ENCODE measurements around the gene ST6GALNAC5. TPM values are rescaled to one million over a fixed set of nuclear protein-coding genes. Genes with fewer than 3 reads are reported as not detected.

The ST6GALNAC5 gene
- total and polyA plus RNA-seq, 2 of the 13 experiments (the other 11 are each of a cell fraction or from before 2014, with no cell fraction given) = not detected

GRCh38 chr1:77089756-77090155 lies 222.5 kb downstream of the ST6GALNAC5 start (continued):
- TF ChIP-seq, protein P1, sequence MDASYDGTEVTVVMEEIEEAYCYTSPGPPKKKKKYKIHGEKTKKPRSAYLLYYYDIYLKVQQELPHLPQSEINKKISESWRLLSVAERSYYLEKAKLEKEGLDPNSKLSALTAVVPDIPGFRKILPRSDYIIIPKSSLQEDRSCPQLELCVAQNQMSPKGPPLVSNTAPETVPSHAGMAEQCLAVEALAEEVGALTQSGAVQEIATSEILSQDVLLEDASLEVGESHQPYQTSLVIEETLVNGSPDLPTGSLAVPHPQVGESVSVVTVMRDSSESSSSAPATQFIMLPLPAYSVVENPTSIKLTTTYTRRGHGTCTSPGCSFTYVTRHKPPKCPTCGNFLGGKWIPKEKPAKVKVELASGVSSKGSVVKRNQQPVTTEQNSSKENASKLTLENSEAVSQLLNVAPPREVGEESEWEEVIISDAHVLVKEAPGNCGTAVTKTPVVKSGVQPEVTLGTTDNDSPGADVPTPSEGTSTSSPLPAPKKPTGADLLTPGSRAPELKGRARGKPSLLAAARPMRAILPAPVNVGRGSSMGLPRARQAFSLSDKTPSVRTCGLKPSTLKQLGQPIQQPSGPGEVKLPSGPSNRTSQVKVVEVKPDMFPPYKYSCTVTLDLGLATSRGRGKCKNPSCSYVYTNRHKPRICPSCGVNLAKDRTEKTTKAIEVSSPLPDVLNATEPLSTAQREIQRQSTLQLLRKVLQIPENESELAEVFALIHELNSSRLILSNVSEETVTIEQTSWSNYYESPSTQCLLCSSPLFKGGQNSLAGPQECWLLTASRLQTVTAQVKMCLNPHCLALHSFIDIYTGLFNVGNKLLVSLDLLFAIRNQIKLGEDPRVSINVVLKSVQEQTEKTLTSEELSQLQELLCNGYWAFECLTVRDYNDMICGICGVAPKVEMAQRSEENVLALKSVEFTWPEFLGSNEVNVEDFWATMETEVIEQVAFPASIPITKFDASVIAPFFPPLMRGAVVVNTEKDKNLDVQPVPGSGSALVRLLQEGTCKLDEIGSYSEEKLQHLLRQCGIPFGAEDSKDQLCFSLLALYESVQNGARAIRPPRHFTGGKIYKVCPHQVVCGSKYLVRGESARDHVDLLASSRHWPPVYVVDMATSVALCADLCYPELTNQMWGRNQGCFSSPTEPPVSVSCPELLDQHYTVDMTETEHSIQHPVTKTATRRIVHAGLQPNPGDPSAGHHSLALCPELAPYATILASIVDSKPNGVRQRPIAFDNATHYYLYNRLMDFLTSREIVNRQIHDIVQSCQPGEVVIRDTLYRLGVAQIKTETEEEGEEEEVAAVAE (CRISPR knock-in tag; IDR thresholded peaks at IDR 0.05; ENCODE audit: borderline replicate concordance) = no peak
- TF ChIP-seq ZNF30 (CRISPR knock-in tag; IDR thresholded peaks at IDR 0.05) (no peak), FOSL1 (CRISPR knock-in tag; IDR thresholded peaks at IDR 0.05; ENCODE audit: borderline replicate concordance) (no peak)

DNA sequence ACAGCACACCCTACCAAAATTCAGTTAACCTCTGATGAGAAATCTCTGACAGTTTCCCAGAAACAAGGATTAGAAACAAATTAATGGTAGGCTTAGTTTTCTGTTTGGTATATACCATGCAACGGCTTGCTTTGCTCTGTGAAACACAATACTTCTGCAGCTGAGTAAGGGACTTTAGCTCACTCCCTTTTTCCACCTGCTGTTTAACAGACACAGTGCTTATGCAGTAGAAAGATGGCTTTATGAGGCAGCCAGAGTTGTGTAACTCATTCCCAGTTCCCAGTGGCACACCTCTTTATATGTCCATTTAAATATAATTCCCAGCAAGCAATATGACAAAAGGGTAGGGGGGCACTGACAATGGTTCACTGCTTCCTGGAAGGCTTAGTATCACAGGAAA lies 228.0 kb downstream of the ST6GALNAC5 start:
- no peak overlapping the region for H3K4me3 ChIP-seq (replicated peaks in 1 of 3; ENCODE audit: insufficient read depth in 1 of 3, low read depth in 2 of 3, low read length in 3 of 3)
- no peak for ATAC-seq
- ChIA-PET CTCF (ENCODE audit: low intra/inter-chr PET ratio, low total read pairs) (no interaction called here), POLR2A (no interaction called here)
- in situ Hi-C loops (cut with HindIII; ENCODE audit: extremely low pct_ligation_motif_present, low pct_unique_long_range_greater_than_20kb) (no loop called here), intact Hi-C loops (cut with micrococcal nuclease; ENCODE audit: unreplicated experiment) (no loop called here)
- no peak for TF ChIP-seq ZBTB38 (CRISPR knock-in tag; IDR thresholded peaks at IDR 0.05)
- no peak for TF ChIP-seq ZIK1 (CRISPR knock-in tag; IDR thresholded peaks at IDR 0.05; ENCODE audit: borderline replicate concordance, low read depth)
- TF ChIP-seq AGO2 (optimal IDR thresholded peaks at IDR 0.05; ENCODE audit: low read depth, low read length) = no peak
- H3K27ac ChIP-seq (ENCODE audit: extremely low read length, insufficient read depth, low read length) = no peak overlapping the region
- H4K20me1 ChIP-seq (ENCODE audit: insufficient read depth, low read length) = no peaks in the 10 kb centered on the region
- H2AFZ ChIP-seq (ENCODE audit: low read length) = no peak overlapping the region
- no peaks in the 10 kb centered on the region for H3K79me2 ChIP-seq (ENCODE audit: insufficient read depth, low read length)
- WGBS (ENCODE audit: low lambda C conversion rate) = 89% methylated on average over 1 of the region's 1 CpG
- no peak overlapping the region for H3K4me2 ChIP-seq (ENCODE audit: low read depth, low read length)
- no peaks in the 10 kb centered on the region for H3K27me3 ChIP-seq (ENCODE audit: control insufficient read depth in 1 of 2, insufficient read depth in 2 of 2, low read length in 2 of 2)
- no peak for DNase-seq (ENCODE audit: low spot score)
- no TSS peak for BruUV-seq (replicated peaks)
- no peaks in the 10 kb centered on the region for H3K9me3 ChIP-seq (ENCODE audit: low read length)
- no peak for FAIRE-seq
- H3K36me3 ChIP-seq (replicated peaks in 1 of 2; ENCODE audit: control insufficient read depth in 1 of 2, insufficient read depth in 2 of 2, low read length in 2 of 2) = no peaks in the 10 kb centered on the region
- H3K9ac ChIP-seq (ENCODE audit: insufficient read depth, low read depth, low read length) = no peak overlapping the region
- H3K4me1 ChIP-seq (ENCODE audit: insufficient read depth, low read length) = no peaks in the 10 kb centered on the region

All from HepG2 (cell line).